Stimulated activated CD4-positive, alpha-beta T cell treated with anti-CD3 and anti-CD28 coated beads, Interleukin-4, amount 100 ng/mL, for 1 hour (primary cell): ENCODE results near the gene SPRTN.

Source experiments
- DNase-seq: peaks from one replicate; pipeline ENCODE4 v3.0.0-alpha.2; 2020

Gene SPRTN

DNA sequence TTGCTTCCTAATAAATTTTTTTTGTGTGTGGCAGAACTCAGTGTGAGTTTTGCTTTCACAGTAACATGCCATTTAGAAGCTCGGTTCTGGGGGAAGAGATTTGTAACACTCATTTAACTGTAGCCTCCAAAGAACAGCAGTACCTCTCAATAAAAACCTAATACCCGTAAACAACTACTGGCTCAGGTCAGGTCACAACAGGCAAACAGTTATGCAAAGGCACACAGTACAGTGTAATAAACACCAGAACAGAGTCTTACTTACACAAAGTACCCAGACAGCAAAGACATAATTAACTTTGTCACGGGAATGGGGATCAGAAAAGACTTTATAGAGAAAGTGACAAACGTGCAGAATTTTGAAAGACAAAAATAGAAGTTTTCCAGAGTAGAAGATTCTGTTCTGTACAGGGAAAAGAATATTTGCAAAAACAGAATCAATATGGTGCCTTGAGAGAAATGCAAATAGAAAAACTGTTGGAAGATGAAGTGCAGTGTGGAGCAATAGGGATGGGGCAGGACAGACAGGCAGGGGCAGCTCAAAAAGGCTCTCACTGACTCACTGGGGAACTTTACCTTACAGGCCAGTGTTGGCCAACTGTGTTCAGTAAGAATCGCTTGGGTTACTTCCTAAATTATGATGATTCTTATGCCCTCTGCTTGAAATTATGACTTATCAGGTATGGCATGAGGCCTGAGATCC is 45.2 kb downstream of the SPRTN start:
- DNase-seq = no peak

DNA sequence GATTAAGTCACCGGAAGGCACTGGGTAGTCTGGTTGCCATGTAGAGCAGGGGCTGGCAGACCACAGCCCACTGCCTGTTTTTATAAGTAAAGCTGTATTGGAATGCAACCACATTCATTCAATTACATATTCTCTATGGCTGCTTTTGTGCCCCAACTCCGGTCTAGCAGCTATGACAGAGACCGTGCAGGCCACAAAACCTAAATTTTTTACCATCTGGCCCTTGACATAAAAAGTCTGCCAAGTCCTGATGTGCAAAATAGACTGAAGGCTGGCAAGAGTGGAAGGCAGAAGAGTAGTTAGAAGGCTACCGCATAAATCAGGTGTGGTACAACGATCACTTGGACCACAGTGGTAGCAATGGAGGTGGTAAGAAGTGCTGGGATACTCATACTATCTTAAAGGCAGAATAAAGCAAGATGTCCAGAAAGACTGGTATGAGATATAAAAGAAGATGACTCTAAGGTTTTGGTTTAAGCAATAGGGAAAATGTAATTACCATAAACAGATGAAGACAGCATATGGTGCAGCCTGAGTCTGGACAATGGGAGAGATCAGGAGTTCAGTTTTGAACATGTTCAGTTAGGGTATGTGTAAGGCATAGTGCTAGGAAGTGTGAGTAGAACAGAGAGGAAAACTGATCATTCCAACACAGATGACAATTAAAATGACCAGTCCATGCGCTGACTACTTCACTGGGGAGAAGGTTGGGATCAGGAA is 46.8 kb downstream of the SPRTN start:
- no peak for DNase-seq

DNA sequence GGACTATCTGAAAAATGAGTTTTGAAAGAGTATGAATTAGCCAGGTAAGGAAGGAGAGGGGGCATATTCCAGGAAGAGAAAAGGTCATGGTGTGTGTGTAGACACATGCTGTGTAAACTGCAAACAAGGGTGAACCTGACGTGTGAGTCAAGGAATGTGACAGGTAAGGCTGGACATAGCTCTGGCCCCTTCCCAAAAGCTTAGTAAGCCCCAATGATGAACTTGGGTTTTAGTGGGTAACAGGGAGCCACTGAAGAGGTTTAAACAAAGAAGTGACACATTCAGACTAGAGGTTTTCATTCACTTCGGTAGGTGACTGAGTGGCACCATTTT is 47.3 kb downstream of the SPRTN start:
- DNase-seq = no peak

DNA sequence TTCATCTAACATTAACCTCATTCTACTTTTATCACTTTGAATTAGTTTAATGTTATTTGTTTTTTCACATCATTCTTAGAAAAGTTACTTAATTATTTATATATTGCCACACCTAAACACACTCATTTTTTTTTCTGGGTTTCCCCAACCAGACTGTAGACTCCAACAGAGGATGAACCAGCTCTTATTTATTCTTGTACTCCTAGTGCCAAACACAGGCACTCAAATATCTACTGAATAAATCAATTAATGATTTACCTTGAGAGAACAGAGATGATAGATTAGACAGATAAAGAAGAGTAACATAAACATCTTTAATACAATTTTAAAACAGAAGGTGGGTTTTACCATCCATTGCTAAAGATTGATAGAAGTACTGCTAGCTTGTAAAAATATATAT is 48.4 kb downstream of the SPRTN start:
- DNase-seq = no peak

DNA sequence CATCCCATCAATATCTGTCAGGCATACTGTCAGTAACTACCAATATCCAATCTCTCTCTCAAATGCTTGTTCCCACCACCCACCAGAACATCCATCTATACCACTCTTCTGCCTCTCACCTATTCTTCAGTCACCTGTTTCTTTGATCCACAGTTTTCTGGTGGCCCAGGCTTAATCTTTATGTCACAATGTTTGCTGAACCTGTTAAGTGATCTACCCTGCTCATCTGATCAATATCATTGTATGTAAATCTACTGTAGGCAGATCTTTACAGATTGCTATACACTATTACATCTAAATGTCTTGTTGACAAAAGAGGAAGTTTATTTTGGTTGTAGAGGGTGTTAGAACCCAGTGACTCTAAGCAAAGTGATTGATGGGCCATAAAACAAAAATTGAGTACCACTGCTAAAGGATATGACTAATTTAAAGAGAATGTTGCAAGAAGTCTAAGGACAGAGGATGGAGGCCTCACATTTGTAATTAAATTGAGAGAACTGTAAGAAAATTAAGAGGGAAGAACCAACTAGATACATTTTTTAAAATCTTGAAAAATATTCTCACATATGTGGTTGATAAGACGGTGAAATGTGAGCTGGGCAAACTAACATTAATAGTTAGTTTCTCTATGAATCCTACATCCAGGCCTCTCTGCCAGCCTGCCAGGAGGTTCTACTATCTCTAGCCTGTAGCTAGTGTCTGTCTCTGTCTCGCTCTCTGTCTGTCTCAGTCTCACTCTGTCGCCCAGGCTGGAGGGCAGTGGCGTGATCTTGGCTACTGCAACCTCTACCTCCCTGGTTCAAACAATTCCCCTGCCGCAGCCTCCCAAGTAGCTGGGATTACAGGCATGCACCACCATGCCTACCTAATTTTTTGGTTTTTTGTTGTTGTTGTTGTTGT is 49.9 kb downstream of the SPRTN start:
- no peak for DNase-seq

DNA sequence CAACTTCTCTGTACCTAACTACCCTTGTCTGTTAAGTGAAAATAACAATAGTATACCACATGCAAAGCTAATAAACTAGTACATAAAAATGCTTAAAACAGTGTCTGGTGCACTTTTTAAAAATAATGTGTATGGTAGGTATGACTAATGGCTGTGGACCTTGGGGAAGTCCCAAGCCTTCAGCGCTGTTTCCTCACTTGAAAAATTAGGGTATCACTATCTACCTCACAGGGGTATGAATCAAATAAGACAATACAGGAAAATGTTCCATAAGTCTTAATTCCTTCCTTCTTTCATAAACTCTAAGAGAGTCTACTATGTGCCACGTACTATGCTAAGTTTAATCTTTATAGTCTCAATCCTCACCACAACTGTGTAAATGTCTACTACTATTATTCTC is 52.0 kb downstream of the SPRTN start:
- no peak for DNase-seq

DNA sequence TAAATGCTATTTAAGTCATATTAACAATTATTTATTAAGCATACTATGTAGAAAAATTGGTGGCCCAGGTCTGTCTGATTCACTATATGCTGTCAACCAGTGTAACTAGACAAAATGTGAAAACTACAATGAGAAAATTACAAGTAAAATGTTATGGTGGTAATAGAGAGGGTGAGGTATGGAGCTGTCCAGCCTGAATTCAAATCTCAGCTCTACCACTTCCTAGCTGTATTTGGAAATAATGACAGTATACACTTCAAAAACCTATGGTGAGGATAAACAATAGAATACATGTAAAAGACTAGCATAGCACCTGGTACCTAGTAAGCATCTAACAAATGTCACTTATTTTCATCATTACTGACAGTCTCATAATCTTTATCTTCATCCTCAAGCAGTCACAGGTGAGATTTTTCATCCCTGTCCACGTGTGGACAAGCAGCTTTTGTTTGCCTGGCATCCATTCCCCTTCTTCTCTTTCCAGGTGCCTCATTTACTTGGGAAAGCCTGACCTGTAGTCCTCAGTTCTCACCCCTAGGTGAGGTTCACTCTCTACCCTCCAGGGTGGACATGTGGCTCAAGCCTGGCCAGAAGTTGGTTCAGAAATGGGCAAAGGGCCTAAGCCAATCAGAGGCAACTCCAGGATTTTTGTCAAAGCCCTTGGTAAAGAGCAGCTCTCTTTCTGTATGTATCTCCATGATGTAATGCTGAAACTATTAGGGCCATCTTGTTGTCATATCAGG is 54.5 kb downstream of the SPRTN start:
- DNase-seq = no peak

DNA sequence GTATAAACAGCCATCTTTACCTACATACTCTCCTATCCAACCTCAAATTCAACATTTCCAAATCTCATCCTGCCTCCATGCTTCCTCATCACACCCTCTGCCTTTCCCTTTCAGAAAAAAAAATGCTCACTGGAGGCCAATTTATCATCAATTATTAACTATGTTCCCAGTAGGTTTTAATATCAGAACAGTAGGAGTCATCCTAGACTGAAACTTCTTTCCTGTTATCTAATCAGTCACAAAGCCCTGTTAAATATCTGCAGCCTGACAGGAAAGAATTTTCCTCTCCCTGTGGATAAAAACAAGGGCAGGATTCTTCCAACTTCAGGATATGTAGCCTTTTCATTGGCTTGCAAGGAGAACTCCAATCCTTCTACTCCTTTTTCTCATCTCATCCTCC is 55.6 kb downstream of the SPRTN start:
- DNase-seq = no peak

DNA sequence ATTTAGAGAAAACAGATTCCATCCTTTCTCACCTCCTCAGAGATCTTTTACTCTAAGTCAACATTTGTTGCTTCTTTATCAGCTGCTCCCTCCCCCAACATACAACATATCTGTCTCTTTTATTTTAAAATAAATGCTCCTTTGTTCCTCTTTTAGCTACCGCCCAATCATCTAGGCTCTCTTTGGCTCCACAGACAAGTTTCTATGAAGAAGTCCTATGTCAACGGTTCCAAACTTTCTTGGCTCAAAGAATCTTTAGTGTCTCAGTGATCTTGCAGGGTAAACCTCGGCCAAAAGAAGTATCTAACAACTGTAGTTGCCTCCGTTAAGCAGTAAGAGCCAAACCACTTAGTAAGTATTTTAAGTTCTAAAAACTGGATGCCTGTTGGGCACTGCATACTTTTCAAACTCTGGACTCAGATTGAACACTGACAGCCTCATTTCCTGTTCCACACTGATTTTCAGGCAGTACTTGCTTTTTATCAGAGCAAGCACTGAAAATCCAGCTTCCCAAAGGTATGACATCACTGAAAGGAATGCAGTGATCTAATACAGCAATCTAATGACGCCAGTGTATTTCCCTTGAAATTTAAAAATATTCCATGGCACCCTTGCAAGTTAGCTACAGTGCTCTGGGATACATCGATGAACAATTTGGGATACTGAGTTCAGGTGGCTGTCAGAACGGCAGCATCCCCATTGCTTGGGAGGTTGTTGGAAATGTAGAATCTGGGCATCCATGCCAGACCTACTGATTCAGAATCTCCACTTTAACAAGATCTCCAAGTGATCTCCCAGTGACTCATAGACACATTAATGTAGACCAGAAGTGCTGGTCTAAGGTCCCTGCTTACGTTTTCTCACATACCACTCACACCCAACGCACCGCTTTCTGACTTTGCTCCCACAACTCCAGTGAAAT is 57.2 kb downstream of the SPRTN start:
- DNase-seq = no peak

DNA sequence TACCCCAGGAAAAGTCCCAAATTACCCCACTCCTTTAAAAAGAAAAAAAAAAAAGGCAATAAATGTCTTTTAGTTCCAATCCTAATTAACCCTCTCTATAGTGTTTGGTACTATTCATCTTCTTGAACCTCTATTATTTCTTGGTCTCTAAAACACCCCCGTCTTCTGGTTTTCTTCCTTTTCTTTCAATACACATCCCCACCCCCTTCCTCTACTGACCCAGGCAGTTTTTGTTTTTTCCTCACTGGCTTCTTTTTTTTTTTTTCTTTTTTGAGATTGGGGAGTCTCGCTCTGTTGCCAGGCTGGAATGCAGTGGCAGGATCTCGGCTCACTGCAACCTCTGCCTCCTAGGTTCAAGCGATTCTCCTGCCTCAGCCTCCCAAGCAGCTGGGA is 57.9 kb downstream of the SPRTN start:
- DNase-seq = no peak

DNA sequence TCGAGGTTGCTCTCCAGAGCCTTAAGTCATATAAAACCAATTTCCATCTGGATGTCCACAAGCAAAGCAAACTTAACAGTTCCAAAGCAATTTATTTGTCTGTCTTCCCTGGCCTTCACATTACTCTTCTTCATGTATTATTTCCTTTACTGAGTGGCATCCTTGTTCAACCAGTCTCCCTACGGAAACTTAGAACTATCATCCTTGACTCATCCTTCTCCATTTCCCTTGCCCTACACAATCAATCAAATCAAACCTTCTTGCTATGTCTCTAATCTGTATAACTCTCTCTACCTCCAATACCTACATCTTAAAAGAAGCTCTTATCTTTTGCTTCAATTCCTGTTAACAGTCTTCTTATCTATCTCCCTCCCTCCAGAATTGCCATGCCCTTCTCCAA is 58.5 kb downstream of the SPRTN start:
- no peak for DNase-seq

DNA sequence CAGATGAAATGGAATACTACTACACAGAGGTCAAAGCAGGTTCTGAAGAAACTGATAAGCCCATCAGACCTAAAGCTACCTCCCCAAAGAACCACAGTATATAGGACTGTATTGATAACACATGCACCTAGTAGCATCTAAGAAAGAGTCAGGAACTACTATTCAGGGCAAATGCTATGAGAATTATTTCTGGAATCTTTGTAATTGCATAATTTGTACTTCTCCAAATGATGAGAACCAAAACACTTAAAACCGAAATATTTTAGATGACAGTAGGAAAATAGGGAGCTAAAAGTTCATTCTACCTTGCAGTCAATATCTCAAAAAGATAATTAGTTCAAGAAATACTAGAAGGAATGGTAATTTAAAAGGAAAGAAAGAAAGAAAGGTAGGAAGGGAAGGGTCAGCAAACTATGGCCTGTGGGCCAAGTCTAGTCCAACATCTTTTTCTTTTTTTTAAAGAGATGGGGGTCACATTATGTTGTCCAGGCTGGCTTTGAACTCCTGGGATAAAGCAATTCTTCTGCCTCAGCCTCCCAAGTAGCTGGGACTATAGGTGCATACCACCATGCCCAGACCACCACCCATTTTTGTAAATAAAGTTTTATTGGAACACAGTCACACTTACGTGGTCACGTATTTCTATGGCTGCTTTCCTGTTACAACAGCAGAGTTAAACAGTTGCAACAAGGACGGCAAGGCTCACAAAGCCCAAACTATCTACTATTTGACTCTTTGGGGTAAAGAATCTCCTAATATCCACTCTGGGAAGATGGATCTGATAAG is 60.0 kb downstream of the SPRTN start:
- DNase-seq = no peak

DNA sequence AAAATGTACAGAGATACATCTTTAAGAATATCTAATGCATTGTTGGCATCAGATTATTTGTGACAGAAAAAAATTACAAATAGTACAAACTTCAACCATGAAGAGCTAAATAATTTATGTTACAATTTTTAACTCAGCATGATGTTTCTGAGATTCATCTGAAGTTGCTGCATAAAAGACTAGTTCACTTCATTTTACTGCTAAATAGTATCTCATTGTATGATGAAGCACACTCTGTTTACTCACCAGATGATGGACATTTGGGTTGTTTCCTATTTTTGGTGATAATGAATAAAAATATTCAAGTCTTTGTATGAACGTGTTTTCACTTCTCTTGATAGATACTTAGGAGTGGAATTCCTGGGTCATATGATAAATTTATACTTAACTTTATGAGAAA is 63.4 kb downstream of the SPRTN start:
- no peak for DNase-seq

DNA sequence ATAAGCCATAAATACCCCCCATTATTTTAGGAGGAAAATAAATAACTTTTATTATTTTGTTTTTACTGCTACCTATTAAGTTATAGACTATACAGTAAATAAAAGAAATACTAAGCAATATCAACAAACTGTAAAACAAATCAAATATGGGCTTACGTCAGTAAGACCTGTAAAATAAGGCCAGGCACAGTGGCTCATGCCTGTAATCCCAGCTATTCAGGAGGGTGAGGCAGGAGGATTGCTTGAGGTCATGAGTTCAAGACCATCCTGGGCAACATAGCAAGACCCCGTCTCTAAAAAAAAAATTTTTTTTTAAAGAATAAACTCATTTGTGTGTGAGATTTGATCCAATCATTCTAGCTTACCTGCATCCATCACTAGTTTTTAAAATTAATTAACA is 66.2 kb downstream of the SPRTN start:
- DNase-seq = no peak
